ENCODE measurements around the gene RTN1. TPM values are rescaled to one million over a fixed set of nuclear protein-coding genes. Genes with fewer than 3 reads are reported as not detected.

RTN1 gene
- total RNA-seq, 4 donors from 2014 or later: 1.4 to 2.5 (median 1.8) TPM

DNA sequence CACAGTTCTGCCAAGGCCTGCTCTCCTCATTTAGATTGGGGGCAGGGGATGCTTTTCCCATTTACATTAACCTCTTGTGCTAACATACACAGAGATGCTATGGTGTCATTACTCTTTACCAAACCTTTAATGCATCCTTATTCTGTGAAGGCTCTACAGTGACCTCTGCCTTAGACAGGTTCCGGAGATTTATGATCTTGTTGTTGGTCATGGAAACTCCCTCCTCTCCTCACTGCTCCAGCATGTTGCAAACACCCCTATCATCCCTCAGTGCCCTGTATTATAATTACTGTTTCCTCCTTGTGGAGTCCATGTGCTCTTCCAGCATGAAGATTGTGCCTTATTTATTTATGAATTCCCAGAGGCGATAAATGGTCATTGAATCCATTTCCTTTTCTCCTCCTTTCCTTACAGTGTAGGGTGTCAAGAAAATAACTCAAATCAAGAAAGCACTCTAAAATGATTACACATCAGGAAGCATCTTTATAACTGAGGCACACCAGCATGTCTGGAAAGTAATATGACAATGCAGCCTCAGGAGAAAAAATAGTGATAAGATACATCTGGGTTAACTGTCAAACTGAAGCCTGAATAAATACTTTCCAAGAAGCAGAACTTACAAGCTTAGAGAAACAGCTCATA lies 37.8 kb downstream of the RTN1 start:
- TF ChIP-seq, protein P1, sequence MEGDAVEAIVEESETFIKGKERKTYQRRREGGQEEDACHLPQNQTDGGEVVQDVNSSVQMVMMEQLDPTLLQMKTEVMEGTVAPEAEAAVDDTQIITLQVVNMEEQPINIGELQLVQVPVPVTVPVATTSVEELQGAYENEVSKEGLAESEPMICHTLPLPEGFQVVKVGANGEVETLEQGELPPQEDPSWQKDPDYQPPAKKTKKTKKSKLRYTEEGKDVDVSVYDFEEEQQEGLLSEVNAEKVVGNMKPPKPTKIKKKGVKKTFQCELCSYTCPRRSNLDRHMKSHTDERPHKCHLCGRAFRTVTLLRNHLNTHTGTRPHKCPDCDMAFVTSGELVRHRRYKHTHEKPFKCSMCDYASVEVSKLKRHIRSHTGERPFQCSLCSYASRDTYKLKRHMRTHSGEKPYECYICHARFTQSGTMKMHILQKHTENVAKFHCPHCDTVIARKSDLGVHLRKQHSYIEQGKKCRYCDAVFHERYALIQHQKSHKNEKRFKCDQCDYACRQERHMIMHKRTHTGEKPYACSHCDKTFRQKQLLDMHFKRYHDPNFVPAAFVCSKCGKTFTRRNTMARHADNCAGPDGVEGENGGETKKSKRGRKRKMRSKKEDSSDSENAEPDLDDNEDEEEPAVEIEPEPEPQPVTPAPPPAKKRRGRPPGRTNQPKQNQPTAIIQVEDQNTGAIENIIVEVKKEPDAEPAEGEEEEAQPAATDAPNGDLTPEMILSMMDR (IDR thresholded peaks at IDR 0.05 in 4 of 5, conservative IDR thresholded peaks at IDR 0.05 in 1 of 5): no peak
- TF ChIP-seq POLR2A (IDR thresholded peaks at IDR 0.05): no peak
- intact Hi-C loops (cut with DNase I; ENCODE audit: low total_unique reads): no loop called here
- Histone ChIP-seq H3K4me3 (no peak overlapping the region), H3K4me1 (no peaks in the 10 kb centered on the region), H3K27ac (no peak overlapping the region), H3K9me3 (no peaks in the 10 kb centered on the region), H3K36me3 (no peaks in the 10 kb centered on the region), H3K27me3 (no peaks in the 10 kb centered on the region)
- in situ Hi-C loops (cut with MboI; ENCODE audit: low sequenced_read_pairs in 4 of 4): no loop called here
- DNase-seq (no peak), ATAC-seq (no peak)

DNA sequence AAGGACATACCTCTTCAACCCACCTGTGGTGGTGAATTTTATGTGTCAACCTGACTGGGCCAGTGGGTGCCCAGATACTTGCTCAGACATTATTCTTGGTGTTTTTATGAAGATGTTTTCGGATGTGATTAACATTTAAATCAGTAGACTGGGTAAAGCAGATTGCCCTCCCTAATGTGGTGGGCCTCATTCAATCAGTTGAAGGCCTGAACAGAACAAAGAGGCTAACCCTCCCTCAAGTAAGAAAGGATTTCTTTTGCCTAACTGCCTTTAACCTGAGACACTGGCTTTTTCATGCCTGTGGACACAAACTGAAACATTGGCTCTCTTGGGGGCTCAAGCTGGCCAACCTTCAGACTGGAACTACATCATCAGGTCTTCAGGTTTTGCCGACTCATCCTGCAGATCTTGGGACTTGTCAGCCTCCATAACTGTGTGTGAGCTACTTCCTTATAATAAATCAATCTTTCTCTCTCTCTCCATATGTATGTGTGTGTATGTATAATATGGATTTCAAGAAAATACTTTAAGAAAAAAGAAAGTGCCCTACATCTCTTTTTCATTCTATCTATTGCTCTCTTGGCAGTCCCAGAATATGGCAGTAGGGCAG lies 39.4 kb downstream of the RTN1 start:
- DNase-seq: no peak
- Histone ChIP-seq H3K27ac (no peak overlapping the region), H3K4me1 (no peaks in the 10 kb centered on the region), H3K27me3 (no peaks in the 10 kb centered on the region), H3K4me3 (no peak overlapping the region), H3K36me3 (no peaks in the 10 kb centered on the region), H3K9me3 (no peaks in the 10 kb centered on the region)
- no peak for TF ChIP-seq POLR2A (IDR thresholded peaks at IDR 0.05)
- TF ChIP-seq, protein P1 (IDR thresholded peaks at IDR 0.05 in 4 of 5, conservative IDR thresholded peaks at IDR 0.05 in 1 of 5): no peak
- in situ Hi-C loops (cut with MboI; ENCODE audit: low sequenced_read_pairs in 4 of 4): no loop called here
- intact Hi-C loops (cut with DNase I; ENCODE audit: low total_unique reads): no loop called here
- ATAC-seq: no peak

DNA sequence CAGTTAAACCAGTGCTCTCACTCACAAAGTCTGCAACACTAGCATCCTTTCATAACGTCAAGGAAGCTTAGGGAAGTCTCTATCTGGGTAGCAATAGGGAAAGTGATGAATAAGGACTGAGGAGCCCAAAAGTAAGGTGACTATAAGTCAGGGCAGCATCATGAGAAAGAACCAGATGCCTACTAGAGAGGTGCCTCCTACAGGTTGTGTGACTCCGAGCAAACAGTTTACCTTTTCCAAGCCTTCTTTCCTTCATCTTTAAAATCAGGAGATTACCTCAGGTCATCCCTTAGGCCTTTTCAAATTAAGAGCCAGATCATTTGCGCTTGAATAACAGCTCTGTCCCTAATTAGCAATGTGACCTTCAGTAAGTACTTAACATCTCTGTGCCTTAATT lies 40.2 kb downstream of the RTN1 start:
- Histone ChIP-seq H3K9me3 (no peaks in the 10 kb centered on the region), H3K4me1 (no peaks in the 10 kb centered on the region), H3K27me3 (no peaks in the 10 kb centered on the region), H3K27ac (no peak overlapping the region), H3K36me3 (no peaks in the 10 kb centered on the region), H3K4me3 (no peak overlapping the region)
- in situ Hi-C loops (cut with MboI; ENCODE audit: low sequenced_read_pairs in 4 of 4) (no loop called here), intact Hi-C loops (cut with DNase I; ENCODE audit: low total_unique reads) (no loop called here)
- ATAC-seq (no peak), DNase-seq (no peak)
- TF ChIP-seq, protein P1 (IDR thresholded peaks at IDR 0.05 in 4 of 5, conservative IDR thresholded peaks at IDR 0.05 in 1 of 5): no peak
- no peak for TF ChIP-seq POLR2A (IDR thresholded peaks at IDR 0.05)

DNA sequence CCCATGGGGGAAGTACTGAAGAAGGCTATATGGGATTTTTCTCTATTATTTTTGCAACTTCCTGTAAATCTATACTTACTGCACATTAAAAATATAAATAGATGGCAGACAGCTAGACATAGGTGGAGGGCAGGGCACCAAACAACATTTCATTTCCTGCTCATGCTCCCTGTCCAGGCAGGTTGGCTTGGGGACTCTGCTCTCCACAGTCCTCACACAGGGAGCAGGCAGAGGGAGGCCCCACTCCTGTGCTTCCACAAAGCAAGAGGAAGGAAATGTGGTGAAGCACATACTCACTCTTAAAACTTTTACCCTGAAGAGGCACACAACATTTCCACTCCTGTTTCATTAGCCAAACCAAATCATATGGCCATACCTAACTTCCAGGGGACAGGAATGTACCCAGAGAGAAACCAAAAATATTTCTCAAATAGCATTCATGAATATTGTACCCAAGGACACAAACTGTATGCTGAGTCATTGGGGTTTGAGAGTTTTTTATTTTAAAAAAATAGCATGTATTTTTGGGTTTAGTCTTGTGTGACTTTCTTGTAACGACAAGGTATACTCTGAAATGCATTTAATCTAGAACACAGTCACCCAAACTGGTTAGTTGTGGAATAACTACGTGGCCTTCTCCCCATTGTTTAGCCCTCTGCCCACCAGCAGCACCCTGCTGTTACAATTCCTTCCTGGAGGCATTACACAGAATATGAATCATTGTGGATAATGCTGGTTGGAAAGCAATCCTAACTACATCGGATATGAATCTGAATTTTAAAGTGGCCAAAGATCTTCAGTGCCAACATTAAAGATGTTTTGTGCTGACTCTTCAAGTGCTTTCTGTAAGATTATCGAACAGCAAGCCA lies 40.9 kb downstream of the RTN1 start:
- TF ChIP-seq POLR2A (IDR thresholded peaks at IDR 0.05): no peak
- TF ChIP-seq, protein P1 (IDR thresholded peaks at IDR 0.05 in 4 of 5, conservative IDR thresholded peaks at IDR 0.05 in 1 of 5): no peak
- intact Hi-C loops (cut with DNase I; ENCODE audit: low total_unique reads) (no loop called here), in situ Hi-C loops (cut with MboI; ENCODE audit: low sequenced_read_pairs in 4 of 4) (no loop called here)

More for the DNA sequence above, 40.9 kb downstream of the RTN1 start:
- DNase-seq (no peak), ATAC-seq (no peak)
- H3K27ac ChIP-seq: no peak overlapping the region
- no peak overlapping the region for H3K4me3 ChIP-seq
- H3K27me3 ChIP-seq: no peaks in the 10 kb centered on the region
- H3K4me1 ChIP-seq: no peaks in the 10 kb centered on the region
- no peaks in the 10 kb centered on the region for H3K36me3 ChIP-seq
- H3K9me3 ChIP-seq: no peaks in the 10 kb centered on the region

All from gastrocnemius medialis (tissue), 4 donors.